Measurements from ENCODE around the gene BCL11A.
"Not testable (repeated sequence)": the region's sequence is repeated elsewhere in the genome, so short reads cannot be mapped to it uniquely, and the experiment has no call there.

BCL11A gene

DNA sequence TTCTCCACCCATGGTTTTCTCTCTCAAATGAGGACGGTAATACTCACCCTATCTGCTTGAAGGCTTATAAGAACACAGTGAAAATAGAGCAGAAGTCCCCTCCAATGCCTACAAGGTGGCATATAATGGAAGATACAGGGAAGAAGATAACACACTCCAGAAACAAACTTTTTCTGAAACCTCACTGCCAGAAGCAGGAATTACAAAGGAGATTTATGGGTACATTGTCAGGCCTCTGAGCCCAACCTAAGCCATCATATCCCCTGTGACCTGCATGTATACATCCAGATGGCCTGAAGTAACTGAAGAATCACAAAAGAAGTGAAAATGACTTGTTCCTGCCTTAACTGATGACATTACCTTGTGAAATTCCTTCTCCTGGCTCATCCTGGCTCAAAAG, 136.2 kb downstream of the BCL11A start:
- DNase-seq = not testable (repeated sequence)

DNA sequence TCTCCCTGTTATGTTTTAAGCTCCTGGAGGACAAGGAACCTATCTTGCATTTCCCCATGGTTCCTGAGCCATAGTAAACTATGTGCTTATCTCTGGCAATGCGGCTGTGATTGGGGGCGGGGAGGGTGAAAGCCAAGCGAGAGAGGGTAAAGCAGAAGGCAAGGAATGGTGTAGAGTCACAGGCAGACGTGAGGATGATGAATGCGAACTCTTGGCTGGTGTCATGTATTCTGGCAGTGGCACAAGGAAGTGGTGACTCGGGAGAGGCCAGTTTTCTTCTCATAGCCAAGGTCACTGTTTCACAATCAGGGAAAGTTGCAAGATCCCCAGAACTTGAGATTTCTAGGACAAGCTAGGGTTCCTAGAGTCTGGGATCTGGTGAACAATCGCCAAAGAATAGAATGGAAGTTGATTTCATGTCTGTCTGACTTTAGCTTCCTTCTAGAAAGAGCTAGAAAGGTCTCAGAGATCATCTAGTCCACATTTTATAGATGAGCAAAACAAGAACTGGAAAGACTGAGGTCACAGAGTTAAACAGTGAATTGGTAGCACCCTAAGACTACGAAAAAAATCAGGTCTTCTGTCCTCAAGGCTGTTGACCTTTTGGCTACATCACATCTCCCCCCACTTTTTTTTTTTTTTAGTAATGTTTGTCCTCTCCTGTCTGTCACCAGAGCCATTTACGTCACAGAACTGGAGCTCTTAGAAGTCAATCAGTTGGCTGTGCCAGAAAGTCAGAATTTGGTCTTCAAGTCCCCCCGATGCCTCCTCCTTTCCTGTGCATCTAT, 137.0 kb downstream of the BCL11A start:
- no peak for DNase-seq

DNA sequence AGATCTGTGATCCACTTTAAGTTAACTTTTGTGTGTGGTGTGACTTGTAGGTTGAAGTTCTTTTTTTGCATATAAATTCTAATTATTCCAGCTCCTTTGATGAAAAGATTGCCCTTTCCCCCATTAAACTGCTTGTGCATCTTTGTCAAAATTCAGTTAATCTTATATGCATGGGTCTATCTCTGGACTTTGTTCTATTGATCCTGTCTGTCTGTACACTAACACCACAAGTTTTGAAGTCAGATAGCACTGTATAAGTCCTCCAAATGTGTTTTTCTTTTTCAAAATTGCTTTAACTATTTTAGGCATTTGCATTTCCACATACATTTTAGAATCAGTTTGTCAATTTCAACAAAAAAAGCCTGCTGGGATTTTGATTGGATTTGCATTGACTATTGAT, 137.6 kb downstream of the BCL11A start:
- DNase-seq = no peak

DNA sequence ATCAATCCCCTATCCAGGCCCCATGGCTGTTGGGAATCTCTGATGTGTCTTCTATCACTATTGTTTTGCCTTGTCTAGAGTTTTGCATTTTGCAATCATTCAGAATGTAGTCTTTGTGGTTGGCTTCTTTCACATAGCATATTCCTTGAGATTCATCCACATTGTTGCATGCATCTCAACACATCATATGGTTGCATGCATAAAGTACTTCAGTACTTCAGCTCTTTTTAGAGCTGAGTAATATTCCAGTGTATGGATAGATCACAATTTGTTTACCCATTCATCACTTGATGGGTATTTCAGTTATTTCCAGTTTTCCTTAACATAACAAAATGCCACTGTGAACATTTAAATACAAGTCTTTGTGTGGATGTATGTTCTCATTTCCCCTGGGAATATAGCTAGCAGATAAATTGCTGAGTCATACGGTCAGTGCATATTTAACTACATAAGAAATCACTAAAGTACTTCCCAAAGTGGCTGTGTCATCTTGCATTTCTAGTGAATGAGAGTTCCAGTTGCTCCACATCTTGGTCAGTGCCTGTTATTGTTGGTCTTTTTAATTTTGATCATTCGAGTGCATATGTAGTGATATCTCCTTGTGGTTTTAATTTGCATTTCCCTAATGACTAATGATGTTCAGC, 138.8 kb downstream of the BCL11A start:
- no peak for DNase-seq

DNA sequence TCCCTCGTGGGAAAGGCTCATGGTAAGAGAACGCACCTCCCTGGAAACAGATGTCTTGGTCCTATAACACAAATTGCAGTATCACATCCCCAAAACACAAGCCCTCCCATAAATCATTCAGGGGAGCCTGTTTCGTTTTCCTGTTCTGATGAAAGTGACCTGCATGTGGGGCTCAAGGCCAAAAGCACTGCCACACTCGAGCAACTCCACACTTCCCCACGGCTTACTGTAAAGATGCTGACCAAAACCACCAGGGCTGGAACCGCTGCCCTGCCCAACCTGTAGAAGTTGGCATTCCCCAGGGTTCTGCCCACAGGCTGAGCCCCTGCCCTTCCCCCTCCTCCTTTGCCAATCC, 139.7 kb downstream of the BCL11A start:
- no peak for DNase-seq

DNA sequence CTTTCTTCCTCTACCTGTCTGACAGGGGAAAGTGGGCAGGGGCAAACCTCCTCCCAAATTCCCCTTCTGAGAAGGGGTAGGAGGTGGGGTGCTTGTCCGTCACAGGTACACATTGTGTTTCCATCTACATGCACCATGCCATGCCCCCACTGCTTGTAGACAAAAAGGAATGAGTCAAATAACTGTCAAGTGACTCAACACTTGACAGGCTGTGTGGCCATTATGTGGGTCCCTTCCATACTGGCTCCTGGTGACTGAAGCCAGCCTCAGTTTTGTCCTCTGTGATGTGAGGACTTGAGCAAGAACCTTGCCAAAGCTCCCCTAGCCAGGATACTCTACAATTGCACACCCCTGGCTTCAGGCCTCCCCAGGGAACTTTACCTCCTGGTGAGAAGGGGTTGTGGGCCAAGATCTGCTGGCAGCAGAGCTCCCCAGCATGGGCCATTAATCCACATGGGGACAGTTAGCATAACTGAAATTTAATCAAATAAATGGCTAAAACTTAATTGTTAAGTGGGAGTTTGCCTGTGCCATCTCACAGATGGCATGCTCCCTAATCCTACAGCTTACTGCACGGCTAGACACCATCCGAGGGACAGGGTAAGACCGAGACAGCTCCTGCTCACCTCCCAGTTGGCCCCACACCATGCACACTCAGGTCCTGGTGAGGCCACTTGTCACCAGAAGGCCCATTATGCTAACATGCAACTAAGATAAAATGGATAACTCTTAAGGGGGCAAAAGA, 140.2 kb downstream of the BCL11A start:
- DNase-seq = no peak

DNA sequence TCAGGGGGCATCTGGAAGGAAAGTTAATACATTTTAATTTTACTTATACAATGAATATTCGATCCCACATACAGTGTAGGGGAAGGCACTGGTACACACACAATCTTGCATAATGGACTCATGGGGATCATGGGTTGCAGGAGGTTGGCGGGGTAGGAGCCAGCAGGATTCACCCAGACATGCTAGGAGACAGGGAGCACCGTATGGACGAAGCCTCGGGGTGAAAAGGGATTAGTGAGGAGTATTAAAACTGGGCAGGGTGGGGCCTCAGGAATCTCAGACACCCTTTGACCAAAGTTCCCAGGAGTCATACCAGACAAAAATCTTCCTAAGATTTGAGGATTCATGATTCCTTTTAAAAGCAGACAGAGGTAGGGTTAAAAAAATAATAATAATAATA, 140.8 kb downstream of the BCL11A start:
- no peak for DNase-seq

DNA sequence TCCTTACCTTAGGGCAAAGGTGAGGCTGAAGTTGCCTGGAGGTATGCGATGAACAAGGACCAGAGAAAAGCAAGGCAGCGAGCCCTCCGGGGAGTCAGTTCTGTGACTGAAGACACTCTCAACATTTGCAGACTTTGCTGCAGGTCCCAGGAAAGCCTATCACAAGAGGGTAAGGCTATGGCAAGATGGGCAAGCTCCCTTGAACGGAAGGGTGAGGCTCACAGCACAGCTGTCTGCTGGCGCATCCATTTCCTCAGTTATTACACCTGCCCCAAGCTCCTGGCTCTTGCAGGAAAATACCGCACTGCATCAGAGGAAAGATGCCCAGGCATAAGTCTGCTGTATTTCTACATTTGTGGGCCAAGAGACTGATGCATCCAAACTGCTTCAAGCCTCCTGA, 141.4 kb downstream of the BCL11A start:
- DNase-seq = no peak

DNA sequence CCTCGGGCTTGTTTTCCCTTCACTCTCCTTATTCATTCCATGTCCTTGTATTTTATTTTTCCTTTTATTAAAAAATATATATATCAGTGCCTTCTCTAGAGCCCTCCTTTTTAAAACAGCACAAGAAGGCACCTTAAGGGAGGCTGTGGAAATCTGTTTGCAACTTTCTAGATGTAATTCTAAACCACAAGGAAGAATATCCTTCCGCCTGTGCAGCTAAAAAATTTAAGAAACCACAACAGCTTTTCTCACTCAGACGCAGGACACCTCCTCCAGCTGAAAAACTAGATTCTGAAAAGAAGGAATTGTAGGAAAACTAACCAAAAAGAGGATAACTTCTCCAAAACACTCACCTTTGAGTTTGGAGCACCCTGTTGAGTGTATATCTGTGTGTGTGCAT, 142.2 kb downstream of the BCL11A start:
- DNase-seq = no peak

DNA sequence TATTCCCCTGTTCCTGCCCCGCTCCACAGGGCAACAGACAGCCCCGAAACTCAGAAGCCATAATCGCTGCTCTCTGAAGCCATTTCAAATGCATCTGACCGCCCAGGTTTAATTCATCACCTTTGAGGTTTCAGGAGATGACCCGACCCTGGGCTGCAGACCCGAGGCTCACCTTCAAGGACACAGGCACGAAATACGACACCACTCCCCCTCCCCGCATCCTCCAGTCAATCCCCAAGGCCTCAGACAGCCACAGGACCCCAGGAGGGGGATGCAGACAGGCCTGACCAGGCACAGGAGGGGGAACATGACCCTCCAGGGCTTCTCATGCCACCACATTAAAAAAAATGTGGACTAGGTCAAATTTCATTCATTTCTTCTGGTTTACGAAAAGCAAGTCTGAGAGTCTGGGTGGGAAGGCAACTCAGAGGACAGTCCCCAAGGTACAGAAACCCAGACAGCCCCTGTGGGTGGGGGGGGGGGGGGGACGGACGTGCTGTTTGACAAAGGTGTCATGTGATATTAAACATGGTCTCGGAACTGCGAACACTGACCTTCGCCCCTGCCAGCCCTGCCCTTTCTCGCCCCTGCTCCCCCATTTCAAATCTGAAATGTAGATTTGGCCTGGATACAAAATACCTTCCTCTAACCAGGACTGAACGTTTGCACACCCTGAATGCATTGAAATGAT, 142.9 kb downstream of the BCL11A start:
- DNase-seq = no peak

DNA sequence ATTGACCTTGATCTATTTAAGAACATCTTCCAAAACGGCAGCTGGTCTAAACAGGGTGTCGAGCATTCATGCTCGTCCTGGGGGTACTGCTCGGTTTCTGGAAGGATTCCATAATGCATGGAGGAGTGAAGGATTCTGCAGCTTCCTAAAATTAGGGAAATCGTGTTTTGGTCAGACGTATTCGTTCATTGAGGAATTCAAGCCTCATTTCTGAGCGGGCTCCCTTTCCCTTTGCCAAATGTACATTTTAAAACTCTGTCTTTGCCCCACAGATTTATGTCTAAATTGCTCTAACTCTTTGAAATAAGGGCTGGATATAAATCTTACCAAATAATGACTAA, 144.0 kb downstream of the BCL11A start:
- no peak for DNase-seq

DNA sequence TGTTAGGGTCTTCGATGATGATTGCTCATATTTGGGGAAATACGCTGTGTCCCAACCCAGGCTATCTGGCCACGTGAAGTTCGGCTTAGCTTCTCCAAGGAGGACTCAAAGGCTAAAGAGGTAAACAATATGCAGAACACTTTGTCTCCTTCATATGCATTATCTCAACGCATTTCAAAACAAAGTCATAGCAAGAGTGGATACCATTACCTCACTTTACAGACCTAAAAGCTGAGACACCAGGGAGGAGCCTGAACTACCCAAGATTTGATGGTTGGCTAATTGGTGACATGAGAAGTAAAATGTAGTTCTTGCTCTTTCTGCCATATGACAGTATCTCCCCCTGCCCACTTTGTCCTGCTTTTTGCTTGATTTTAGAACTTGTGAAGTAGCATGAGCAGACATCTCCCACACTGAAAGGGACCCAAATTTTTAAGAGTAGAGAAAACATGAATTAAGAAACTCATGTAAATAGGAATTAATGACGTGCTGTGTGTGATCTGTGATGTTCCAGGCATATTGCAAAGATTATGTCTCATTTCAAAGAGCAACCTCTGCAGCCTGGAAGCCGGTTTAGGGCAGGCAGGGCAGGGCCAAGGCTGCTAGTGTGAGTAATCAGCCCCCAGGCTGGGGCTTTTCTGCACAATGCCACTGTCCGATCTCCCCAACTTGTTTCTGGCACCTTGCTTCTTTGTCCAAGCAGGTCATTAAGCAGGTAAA, 144.5 kb downstream of the BCL11A start:
- no peak for DNase-seq

DNA sequence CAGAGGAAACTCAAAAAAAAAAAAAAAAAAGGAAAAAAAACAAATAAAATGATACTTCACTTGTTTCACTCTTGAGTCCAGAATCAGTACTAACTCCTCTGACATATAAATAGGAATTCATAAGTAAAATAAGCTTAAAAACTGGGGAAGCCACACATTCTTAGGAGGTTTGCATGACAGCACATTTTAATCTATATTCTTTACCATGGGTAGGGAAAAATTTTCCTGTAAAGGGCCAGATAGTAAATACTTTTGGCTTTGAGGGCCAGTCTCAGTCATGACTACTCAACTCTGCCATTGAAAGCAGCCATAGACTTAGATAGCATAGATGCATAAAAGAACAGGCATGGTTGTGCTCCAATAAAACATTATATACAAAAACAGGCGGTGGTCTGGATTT, 145.2 kb downstream of the BCL11A start:
- no peak for DNase-seq

DNA sequence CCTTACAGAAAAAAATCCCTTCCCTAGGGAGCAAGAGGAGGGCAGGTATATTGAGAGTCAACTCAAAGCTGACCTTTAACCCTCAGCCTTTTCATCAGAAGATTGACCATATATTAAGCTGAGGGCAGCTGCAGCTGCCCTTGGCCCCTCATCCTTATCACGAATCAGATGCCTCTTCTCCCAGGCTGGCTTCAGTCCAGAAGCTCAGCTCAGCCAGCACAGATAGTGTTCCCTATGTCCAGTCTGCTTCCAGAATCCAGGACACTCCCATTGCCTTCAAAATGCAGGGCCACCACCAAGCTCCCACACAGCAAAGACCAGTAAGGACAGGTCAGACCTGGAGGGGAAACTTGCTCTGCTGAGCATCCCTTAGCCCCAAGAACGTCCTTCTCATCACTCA, 146.1 kb downstream of the BCL11A start:
- no peak for DNase-seq

DNA sequence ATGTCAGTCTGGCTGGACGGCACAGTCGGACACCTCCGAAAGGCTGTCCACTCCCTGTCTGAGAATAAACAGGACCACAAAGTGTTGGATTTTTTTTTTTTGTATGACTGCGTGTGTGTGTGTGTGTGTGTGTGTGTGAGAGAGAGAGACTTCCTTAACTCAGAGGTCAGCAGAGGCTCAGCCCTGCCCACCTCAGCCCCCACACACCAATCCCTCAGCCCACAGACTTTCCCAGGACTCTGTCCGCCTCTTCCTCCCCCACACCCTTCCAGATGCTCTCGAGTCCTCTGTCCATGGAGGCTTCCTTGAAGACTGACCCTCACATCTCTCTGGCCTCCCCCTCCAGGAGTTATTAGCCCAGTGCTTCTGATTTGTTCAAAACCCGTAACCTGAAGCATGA, 147.3 kb downstream of the BCL11A start:
- no peak for DNase-seq

DNA sequence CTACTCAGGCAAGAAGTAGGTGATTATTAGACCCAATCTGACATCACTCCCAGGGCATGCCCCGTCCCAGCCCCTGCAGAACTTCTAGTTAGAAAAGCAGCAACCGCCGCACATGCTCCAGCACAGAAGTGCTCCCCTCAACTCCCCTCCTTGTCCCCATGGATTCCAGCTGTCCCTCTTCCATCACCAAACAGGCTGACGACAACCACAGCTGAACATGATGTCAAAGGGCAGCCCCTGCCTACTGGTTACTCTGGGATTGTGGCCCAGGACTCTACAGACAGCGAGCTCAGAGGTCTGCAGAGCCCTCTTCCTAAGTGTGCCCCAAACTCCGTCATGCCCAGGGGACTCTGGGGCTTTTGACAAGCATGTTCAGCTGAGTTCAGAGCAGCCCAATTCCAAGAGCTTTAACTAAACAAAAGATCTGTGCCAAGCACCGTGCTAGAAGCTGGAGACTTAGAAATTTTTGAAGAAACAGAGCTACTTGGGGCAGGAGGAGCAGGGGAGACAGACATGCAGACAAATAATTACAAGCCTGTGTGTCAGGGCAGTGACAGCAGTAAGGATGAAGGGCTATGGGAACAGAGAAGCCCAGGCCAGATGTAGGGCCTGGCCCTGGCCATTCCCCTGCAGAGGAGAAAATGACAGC, 148.1 kb downstream of the BCL11A start:
- DNase-seq = no peak

All from activated CD4-positive, CD25-positive, alpha-beta regulatory T cell treated with anti-CD3 and anti-CD28 coated beads, Interleukin-2, amount 50 U/mL, for 72 hours (primary cell).